Neural crest cell (in vitro differentiated cells): ENCODE results near the gene GRB14. TPM values are rescaled to one million over a fixed set of nuclear protein-coding genes. Genes with fewer than 3 reads are reported as not detected.

Experiments used
- DNase-seq: peaks from one replicate; pipeline ENCODE4 v3.0.0; 2021; ENCODE audit warnings: low read depth, mixed read lengths, low spot score
- H3K27ac Mint-ChIP-seq: one replicate; pipeline ENCODE4 v1.8.0; 2021; ENCODE audit warnings: mild to moderate bottlenecking, mixed read lengths; ENCODE audit not compliant: unreplicated experiment
- H3K27me3 Mint-ChIP-seq: 2 replicates; pipeline ENCODE4 v1.8.0; 2021; ENCODE audit warnings: low read depth, mild to moderate bottlenecking, mixed read lengths
- H3K36me3 Mint-ChIP-seq: 2 replicates; pipeline ENCODE4 v1.8.0; 2021; ENCODE audit warnings: low read depth, mild to moderate bottlenecking, mixed read lengths
- H3K4me1 Mint-ChIP-seq: 2 replicates; pipeline ENCODE4 v1.8.0; 2021; ENCODE audit warnings: mixed read lengths
- H3K4me3 Mint-ChIP-seq: one replicate; pipeline ENCODE4 v1.8.0; 2021; ENCODE audit warnings: mild to moderate bottlenecking, mixed read lengths
- H3K9me3 Mint-ChIP-seq: 2 replicates; pipeline ENCODE4 v1.8.0; 2021; ENCODE audit warnings: mixed read lengths
- total RNA-seq: library from RNA; stranded (reverse); gene quantifications from 2 replicates; pipeline ENCODE4 v1.2.1, GENCODE V29; 2021
- TF ChIP-seq, protein P1 (sequence below): fragments of 200-600 bp; sonication (generic); conservative IDR thresholded peaks from 2 replicates; pipeline ENCODE4 v1.5.0; 2021; ENCODE audit warnings: antibody characterized with exemption, mild to moderate bottlenecking

GRB14 gene
- total RNA-seq, 1 donor from 2014 or later, result 0.93 TPM

DNA sequence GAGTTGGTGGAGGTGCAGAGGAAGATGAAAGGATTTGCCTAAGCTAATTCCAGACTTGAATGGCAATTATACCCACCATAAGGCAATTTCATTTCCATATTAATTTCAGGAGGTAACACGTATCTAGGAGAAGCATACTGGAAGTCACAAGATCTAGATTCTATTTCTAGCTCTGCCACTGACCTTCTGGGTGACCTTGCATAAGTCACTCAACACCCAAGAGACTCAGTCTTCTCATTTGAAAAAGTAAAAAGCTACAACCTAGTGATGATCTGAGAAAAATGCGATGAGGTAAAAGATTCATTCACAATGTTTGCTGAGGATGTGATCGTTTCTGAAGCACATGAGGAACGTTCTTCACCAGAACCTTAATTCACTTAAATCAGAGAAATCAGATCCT is 55.9 kb downstream of the GRB14 start:
- TF ChIP-seq, protein P1, sequence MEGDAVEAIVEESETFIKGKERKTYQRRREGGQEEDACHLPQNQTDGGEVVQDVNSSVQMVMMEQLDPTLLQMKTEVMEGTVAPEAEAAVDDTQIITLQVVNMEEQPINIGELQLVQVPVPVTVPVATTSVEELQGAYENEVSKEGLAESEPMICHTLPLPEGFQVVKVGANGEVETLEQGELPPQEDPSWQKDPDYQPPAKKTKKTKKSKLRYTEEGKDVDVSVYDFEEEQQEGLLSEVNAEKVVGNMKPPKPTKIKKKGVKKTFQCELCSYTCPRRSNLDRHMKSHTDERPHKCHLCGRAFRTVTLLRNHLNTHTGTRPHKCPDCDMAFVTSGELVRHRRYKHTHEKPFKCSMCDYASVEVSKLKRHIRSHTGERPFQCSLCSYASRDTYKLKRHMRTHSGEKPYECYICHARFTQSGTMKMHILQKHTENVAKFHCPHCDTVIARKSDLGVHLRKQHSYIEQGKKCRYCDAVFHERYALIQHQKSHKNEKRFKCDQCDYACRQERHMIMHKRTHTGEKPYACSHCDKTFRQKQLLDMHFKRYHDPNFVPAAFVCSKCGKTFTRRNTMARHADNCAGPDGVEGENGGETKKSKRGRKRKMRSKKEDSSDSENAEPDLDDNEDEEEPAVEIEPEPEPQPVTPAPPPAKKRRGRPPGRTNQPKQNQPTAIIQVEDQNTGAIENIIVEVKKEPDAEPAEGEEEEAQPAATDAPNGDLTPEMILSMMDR, result no peak
- Mint-ChIP-seq H3K36me3 (no peaks in the 10 kb centered on the region), H3K9me3 (no peaks in the 10 kb centered on the region), H3K4me3 (no peak overlapping the region), H3K4me1 (peaks cover 3% of the 10 kb centered on the region), H3K27ac (no peak overlapping the region), H3K27me3 (no peaks in the 10 kb centered on the region)
- DNase-seq, result no peak

DNA sequence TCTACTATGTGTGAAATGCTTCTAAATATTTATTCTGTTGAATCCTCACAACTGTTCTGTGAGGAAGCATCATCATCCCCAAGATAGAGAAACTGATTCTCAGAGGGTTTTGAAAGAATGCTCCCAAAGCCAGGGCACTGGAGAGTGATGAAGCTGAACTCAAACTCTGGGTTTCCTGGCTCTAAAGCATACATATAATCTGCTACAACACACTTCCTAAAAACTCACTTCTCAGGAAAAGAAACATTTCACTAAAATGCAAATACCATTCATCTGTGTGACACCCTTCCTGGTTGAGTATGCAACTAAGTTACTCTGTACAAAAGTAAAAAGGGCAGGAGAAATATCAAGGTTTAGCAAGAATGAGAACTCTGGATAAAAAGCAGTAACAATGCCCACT is 58.6 kb downstream of the GRB14 start:
- Mint-ChIP-seq H3K4me1 (no peaks in the 10 kb centered on the region), H3K36me3 (no peaks in the 10 kb centered on the region), H3K27ac (no peak overlapping the region), H3K9me3 (no peaks in the 10 kb centered on the region), H3K27me3 (no peaks in the 10 kb centered on the region), H3K4me3 (no peak overlapping the region)
- TF ChIP-seq, protein P1, result no peak
- no peak for DNase-seq

DNA sequence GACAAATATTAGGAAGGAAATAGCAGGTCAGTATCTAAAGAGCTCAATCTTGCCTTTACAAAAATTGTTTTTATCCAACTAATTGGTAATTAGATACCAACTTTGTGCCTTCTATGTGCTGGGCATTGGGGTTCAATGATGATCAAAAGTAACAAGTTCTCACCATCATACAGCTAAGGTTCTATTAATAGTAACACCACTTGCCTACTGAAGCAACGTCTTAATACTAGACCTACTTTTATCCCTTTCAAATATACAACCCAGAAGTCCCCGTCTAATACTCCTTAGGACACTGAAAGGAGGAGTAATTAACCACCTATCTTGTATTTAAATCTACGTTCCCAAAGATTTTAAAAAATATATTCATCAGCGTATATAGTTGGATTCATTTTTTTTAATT is 59.3 kb downstream of the GRB14 start:
- no peaks in the 10 kb centered on the region for H3K4me1 Mint-ChIP-seq
- H3K36me3 Mint-ChIP-seq, result no peaks in the 10 kb centered on the region
- H3K9me3 Mint-ChIP-seq, result no peaks in the 10 kb centered on the region
- no peaks in the 10 kb centered on the region for H3K27me3 Mint-ChIP-seq
- H3K4me3 Mint-ChIP-seq, result no peak overlapping the region
- TF ChIP-seq, protein P1, result no peak
- DNase-seq, result no peak
- H3K27ac Mint-ChIP-seq, result no peak overlapping the region

DNA sequence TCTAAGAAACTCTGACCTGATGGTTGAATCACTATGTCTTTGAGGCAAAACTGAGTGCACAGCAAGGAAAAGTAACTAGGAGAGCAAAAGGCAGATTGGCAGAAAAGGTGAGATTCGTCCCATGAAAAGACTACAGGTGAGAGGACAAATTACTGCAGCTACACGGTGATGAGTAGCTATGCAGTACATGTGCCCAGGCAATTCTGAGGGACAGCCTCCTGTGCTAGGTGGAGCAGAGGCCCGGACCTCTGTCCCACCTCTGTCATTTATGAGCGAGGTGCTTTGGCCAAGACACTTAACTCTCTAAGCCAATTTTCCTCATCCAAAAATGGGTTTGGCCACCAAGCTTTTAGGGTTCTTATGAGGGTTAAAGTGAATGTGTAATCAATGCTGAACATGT is 59.9 kb downstream of the GRB14 start:
- TF ChIP-seq, protein P1, result no peak
- H3K27ac Mint-ChIP-seq, result no peak overlapping the region
- no peak for DNase-seq
- no peaks in the 10 kb centered on the region for H3K27me3 Mint-ChIP-seq
- no peak overlapping the region for H3K4me3 Mint-ChIP-seq
- no peaks in the 10 kb centered on the region for H3K4me1 Mint-ChIP-seq
- no peaks in the 10 kb centered on the region for H3K36me3 Mint-ChIP-seq
- no peaks in the 10 kb centered on the region for H3K9me3 Mint-ChIP-seq

DNA sequence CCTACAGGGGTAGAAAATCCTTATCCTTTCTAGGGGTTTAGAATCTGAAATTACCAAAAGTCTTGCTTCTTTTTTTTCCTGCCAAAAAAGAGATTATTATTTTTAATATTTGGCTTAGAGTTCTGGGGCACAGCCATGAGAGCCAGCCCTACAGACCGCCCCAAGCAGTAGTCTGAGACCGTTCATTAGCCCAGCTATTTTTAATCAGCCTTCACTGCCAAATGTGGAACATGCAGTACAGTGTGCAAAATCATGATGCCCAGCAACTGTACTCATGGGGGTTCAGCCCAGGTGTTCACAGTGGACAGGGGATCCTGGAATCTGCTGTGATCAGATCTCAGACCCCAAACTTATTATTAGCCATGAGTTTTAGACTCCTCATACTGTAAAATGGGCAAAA is 60.4 kb downstream of the GRB14 start:
- H3K4me3 Mint-ChIP-seq, result no peak overlapping the region
- TF ChIP-seq, protein P1, result no peak

More for the DNA sequence above, 60.4 kb downstream of the GRB14 start:
- Mint-ChIP-seq H3K27ac (no peak overlapping the region), H3K36me3 (no peaks in the 10 kb centered on the region), H3K9me3 (no peaks in the 10 kb centered on the region), H3K4me1 (no peaks in the 10 kb centered on the region), H3K27me3 (no peaks in the 10 kb centered on the region)
- no peak for DNase-seq
